ENCODE results near the gene MPO. TPM values are rescaled to one million over a fixed set of nuclear protein-coding genes. Genes with fewer than 3 reads are reported as not detected.

MPO gene
- total and polyA plus RNA-seq, 2 of the 8 experiments (the other 6 are each of a cell fraction or from before 2014, with no cell fraction given), result 0.06 to 0.74 TPM

GRCh38 chr17:58271216-58271931 is 9.4 kb downstream of the MPO start (continued):
- TF ChIP-seq CHD1 (IDR thresholded peaks at IDR 0.05; ENCODE audit: low read depth, low read length) (no peak), SP4 (IDR thresholded peaks at IDR 0.05; ENCODE audit: low read length) (no peak)
